ENCODE data around the gene LCE2B. TPM values are rescaled to one million over a fixed set of nuclear protein-coding genes. Genes with fewer than 3 reads are reported as not detected.
"Not testable (repeated sequence)": the region's sequence is repeated elsewhere in the genome, so short reads cannot be mapped to it uniquely, and the experiment has no call there.

Gene LCE2B
- polyA plus RNA-seq (ENCODE audit: insufficient read length) = not detected

GRCh38 chr1:152685823-152686222 is at the start of gene LCE2B:
Gene LCE2B, plus strand, starts transcription at chr1:152686123. Its CDS starts 721 bp downstream, at chr1:152686844.
- not testable (repeated sequence) for DNase-seq (ENCODE audit: low read depth)

- no peak for DNase-seq (ENCODE audit: low read depth)
Measured at GRCh38 chr1:152640351-152640750, 45.6 kb upstream of the LCE2B start.

- no peak for DNase-seq (ENCODE audit: low read depth)
Measured at GRCh38 chr1:152643945-152644344, 42.0 kb upstream of the LCE2B start.

GRCh38 chr1:152645146-152645545 is 40.8 kb upstream of the LCE2B start:
- DNase-seq (ENCODE audit: low read depth) = no peak

- DNase-seq (ENCODE audit: low read depth) = no peak
Measured at GRCh38 chr1:152646656-152647055, 39.3 kb upstream of the LCE2B start.

GRCh38 chr1:152654110-152654509 is 31.8 kb upstream of the LCE2B start:
- no peak for DNase-seq (ENCODE audit: low read depth)

- DNase-seq (ENCODE audit: low read depth) = no peak
Measured at GRCh38 chr1:152656459-152656858, 29.5 kb upstream of the LCE2B start.

- no peak for DNase-seq (ENCODE audit: low read depth)
Measured at GRCh38 chr1:152657677-152658076, 28.2 kb upstream of the LCE2B start.

GRCh38 chr1:152658649-152659048 is 27.3 kb upstream of the LCE2B start:
- DNase-seq (ENCODE audit: low read depth) = no peak

GRCh38 chr1:152663098-152663497 is 22.8 kb upstream of the LCE2B start, which contains the start of gene LCE2D:
Gene LCE2D, plus strand, starts transcription at chr1:152663380. Its CDS starts 726 bp downstream, at chr1:152664106.
- DNase-seq (ENCODE audit: low read depth) = no peak

- DNase-seq (ENCODE audit: low read depth) = not testable (repeated sequence)
Measured at GRCh38 chr1:152666171-152666570, 19.8 kb upstream of the LCE2B start.

- no peak for DNase-seq (ENCODE audit: low read depth)
Measured at GRCh38 chr1:152667648-152668047, 18.3 kb upstream of the LCE2B start.

- no peak for DNase-seq (ENCODE audit: low read depth)
Measured at GRCh38 chr1:152673016-152673415, 12.9 kb upstream of the LCE2B start.

- DNase-seq (ENCODE audit: low read depth) = not testable (repeated sequence)
Measured at GRCh38 chr1:152674983-152675382, 10.9 kb upstream of the LCE2B start, which contains the start of gene LCE2C. Gene LCE2C, plus strand, starts transcription at chr1:152675279. Its CDS starts 737 bp downstream, at chr1:152676016.

GRCh38 chr1:152679459-152679858 is 6.5 kb upstream of the LCE2B start:
- peak; percentile 22 for DNase-seq (ENCODE audit: low read depth)

GRCh38 chr1:152681616-152682015 is 4.3 kb upstream of the LCE2B start:
- no peak for DNase-seq (ENCODE audit: low read depth)

GRCh38 chr1:152683846-152684245 is 2.1 kb upstream of the LCE2B start:
- DNase-seq (ENCODE audit: low read depth) = no peak

- no peak for DNase-seq (ENCODE audit: low read depth)
Measured at GRCh38 chr1:152697701-152698600, 12.0 kb downstream of the LCE2B start, which contains the start of gene LCE2A. Gene LCE2A, plus strand, starts transcription at chr1:152698345. Its CDS starts 557 bp downstream, at chr1:152698902.

GRCh38 chr1:152699746-152700145 is 13.8 kb downstream of the LCE2B start:
- no peak for DNase-seq (ENCODE audit: low read depth)

- no peak for DNase-seq (ENCODE audit: low read depth)
Measured at GRCh38 chr1:152707860-152708259, 21.9 kb downstream of the LCE2B start, which contains the start of gene LCE4A. Gene LCE4A, plus strand, starts transcription at chr1:152708160. Its CDS starts 916 bp downstream, at chr1:152709076.

- DNase-seq (ENCODE audit: low read depth) = no peak
Measured at GRCh38 chr1:152718238-152718637, 32.3 kb downstream of the LCE2B start.

GRCh38 chr1:152725261-152725660 is 39.3 kb downstream of the LCE2B start:
- DNase-seq (ENCODE audit: low read depth) = no peak

GRCh38 chr1:152728986-152729385 is 43.1 kb downstream of the LCE2B start:
- no peak for DNase-seq (ENCODE audit: low read depth)
